Smooth muscle cell (in vitro differentiated cells): ENCODE data around the gene SMG9. TPM values are rescaled to one million over a fixed set of nuclear protein-coding genes. Genes with fewer than 3 reads are reported as not detected.

ENCODE experiments used
- DNase-seq: peaks from one replicate; lab custom pipeline; 2025; ENCODE audit not compliant: unreplicated experiment; lab: John Stamatoyannopoulos, UW
- H2AFZ ChIP-seq: fragments of 200-600 bp; sonication (generic); 2 replicates; pipeline ENCODE4 v1.6.0; 2016; ENCODE audit warnings: antibody characterized with exemption, low read depth, mild to moderate bottlenecking
- H3F3A ChIP-seq: fragments of 200-600 bp; sonication (generic); 2 replicates; pipeline ENCODE4 v1.6.0; 2017; ENCODE audit warnings: antibody characterized with exemption, low read depth
- H3K27ac ChIP-seq: fragments of 200-600 bp; sonication (generic); 2 replicates; pipeline ENCODE4 v1.5.1; 2016; ENCODE audit warnings: low read depth, mild to moderate bottlenecking
- H3K27me3 ChIP-seq: fragments of 200-600 bp; sonication (generic); 2 replicates; pipeline ENCODE4 v1.6.1; 2016; ENCODE audit warnings: low read depth, mild to moderate bottlenecking
- H3K36me3 ChIP-seq: fragments of 200-600 bp; sonication (generic); 2 replicates; pipeline ENCODE4 v1.5.1; 2016; ENCODE audit warnings: low read depth
- H3K4me1 ChIP-seq: fragments of 200-600 bp; sonication (generic); 2 replicates; pipeline ENCODE4 v1.5.1; 2016; ENCODE audit warnings: low read depth
- H3K4me2 ChIP-seq: fragments of 200-600 bp; sonication (generic); 2 replicates; pipeline ENCODE4 v1.6.0; 2016; ENCODE audit warnings: mild to moderate bottlenecking
- H3K4me3 ChIP-seq: fragments of 200-600 bp; sonication (generic); 2 replicates; pipeline ENCODE4 v1.5.1; 2016; ENCODE audit warnings: mild to moderate bottlenecking
- H3K79me2 ChIP-seq: fragments of 200-600 bp; sonication (generic); 2 replicates; pipeline ENCODE4 v1.6.0; 2016; ENCODE audit warnings: low read depth, mild to moderate bottlenecking
- H3K9ac ChIP-seq: fragments of 200-600 bp; sonication (generic); 2 replicates; pipeline ENCODE4 v1.6.0; 2016; ENCODE audit warnings: low read depth
- H3K9me3 ChIP-seq: fragments of 200-600 bp; sonication (generic); replicated peaks from 2 replicates; pipeline ENCODE4 v1.5.1; 2016; ENCODE audit warnings: low read depth
- H4K20me1 ChIP-seq: fragments of 200-600 bp; sonication (generic); 2 replicates; pipeline ENCODE4 v1.6.0; 2016; ENCODE audit warnings: low read depth
- CTCF ChIP-seq: fragments of 200-600 bp; sonication (generic); IDR thresholded peaks from 2 replicates; pipeline ENCODE4 v1.5.1; 2017; ENCODE audit warnings: borderline replicate concordance, mild to moderate bottlenecking, antibody characterized with exemption; ENCODE audit not compliant: insufficient read depth, poor library complexity, severe bottlenecking
- WGBS: methylation state at CpG from one replicate; pipeline ENCODE4 v1.1.7; 2016; ENCODE audit warnings: low lambda C conversion rate; 5-methylcytosine and 5-hydroxymethylcytosine counted together
- polyA plus RNA-seq: library from polyadenylated mRNA; unstranded; fragments of >200 nt; fragmentation: Nextera tagmentation; extraction: Ambion mirVana; gene quantifications from 2 replicates; pipeline ENCODE4 v1.2.1, GENCODE V29; 2016
- total RNA-seq: library from RNA; depleted of rRNA; stranded (reverse); fragments of >200 nt; gene quantifications from 2 replicates; pipeline ENCODE4 v1.2.3, GENCODE V29; 2014

SMG9 gene
- total and polyA plus RNA-seq, 2 experiments from 2014 or later, result 13.2 to 39.2 TPM

GRCh38 chr19:43749152-43749551, 5.6 kb downstream of the SMG9 start:
- Histone ChIP-seq H3K79me2 (peaks cover 29% of the 10 kb centered on the region), H3K9me3 (no peaks in the 10 kb centered on the region), H3K4me3 (no peak overlapping the region), H2AFZ (no peak overlapping the region), H4K20me1 (peaks cover 19% of the 10 kb centered on the region), H3K9ac (no peak overlapping the region), H3K4me2 (no peak overlapping the region), H3K36me3 (peaks cover 6% of the 10 kb centered on the region), H3F3A (peaks cover 16% of the 10 kb centered on the region), H3K27me3 (no peaks in the 10 kb centered on the region), H3K4me1 (peaks cover 10% of the 10 kb centered on the region), H3K27ac (no peak overlapping the region)
- DNase-seq, result no peak
- 91% methylated on average over 7 of the region's 7 CpGs for WGBS
- no peak for TF ChIP-seq CTCF

GRCh38 chr19:43748685-43749084, 6.1 kb downstream of the SMG9 start:
- H3K4me1 ChIP-seq, result peaks cover 7% of the 10 kb centered on the region
- no peak for TF ChIP-seq CTCF
- H3K36me3 ChIP-seq, result peaks cover 6% of the 10 kb centered on the region
- WGBS, result 97% methylated on average over 4 of the region's 4 CpGs
- no peaks in the 10 kb centered on the region for H3K9me3 ChIP-seq
- peaks cover 19% of the 10 kb centered on the region for H4K20me1 ChIP-seq
- H2AFZ ChIP-seq, result no peak overlapping the region
- DNase-seq, result no peak
- peaks cover 29% of the 10 kb centered on the region for H3K79me2 ChIP-seq
- no peak overlapping the region for H3K9ac ChIP-seq
- no peak overlapping the region for H3K4me2 ChIP-seq
- H3F3A ChIP-seq, result peaks cover 11% of the 10 kb centered on the region
- H3K27me3 ChIP-seq, result no peaks in the 10 kb centered on the region
- H3K4me3 ChIP-seq, result no peak overlapping the region
- no peak overlapping the region for H3K27ac ChIP-seq

DNA sequence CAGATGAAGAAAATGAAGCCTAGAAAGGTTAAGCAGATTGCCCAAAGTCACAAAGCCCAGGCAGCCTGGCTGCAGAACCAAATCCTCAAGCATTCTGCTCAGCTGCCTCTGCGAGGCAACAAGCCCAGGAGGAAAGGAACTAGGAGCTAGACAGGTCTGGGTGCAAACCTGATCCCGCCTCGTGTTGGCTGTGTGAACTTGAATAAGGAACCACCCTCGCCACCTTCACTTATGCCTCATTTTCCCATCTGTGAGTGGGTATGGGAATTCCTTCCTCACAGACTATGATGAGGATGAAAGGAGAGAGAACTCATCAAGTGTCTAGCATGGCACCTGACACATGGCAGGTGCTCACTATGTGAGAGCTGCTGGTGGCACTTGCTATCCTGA, 6.6 kb downstream of the SMG9 start:
- TF ChIP-seq CTCF, result no peak
- Histone ChIP-seq H3K4me1 (peaks cover 6% of the 10 kb centered on the region), H3K9ac (no peak overlapping the region), H2AFZ (no peak overlapping the region), H3K36me3 (peaks cover 6% of the 10 kb centered on the region), H3K4me3 (no peak overlapping the region), H3K9me3 (no peaks in the 10 kb centered on the region), H3K4me2 (no peak overlapping the region), H3K27me3 (no peaks in the 10 kb centered on the region), H3F3A (peaks cover 8% of the 10 kb centered on the region), H3K79me2 (peaks cover 29% of the 10 kb centered on the region), H3K27ac (no peak overlapping the region), H4K20me1 (peaks cover 19% of the 10 kb centered on the region)
- DNase-seq, result no peak
- WGBS, result 95% methylated on average over 4 of the region's 4 CpGs

GRCh38 chr19:43747557-43748204, 7.1 kb downstream of the SMG9 start:
- no peak overlapping the region for H3K9ac ChIP-seq
- H3K9me3 ChIP-seq, result no peaks in the 10 kb centered on the region

More at GRCh38 chr19:43747557-43748204, 7.1 kb downstream of the SMG9 start:
- Histone ChIP-seq H3K27ac (no peak overlapping the region), H3K4me3 (no peak overlapping the region), H3K36me3 (peaks cover 6% of the 10 kb centered on the region), H3K27me3 (no peaks in the 10 kb centered on the region), H3K79me2 (peaks cover 29% of the 10 kb centered on the region), H2AFZ (no peak overlapping the region), H3K4me2 (no peak overlapping the region), H4K20me1 (peaks cover 19% of the 10 kb centered on the region), H3K4me1 (peaks cover 6% of the 10 kb centered on the region), H3F3A (peaks cover 8% of the 10 kb centered on the region)
- DNase-seq, result no peak
- WGBS, result 88% methylated on average over 10 of the region's 16 CpGs
- no peak for TF ChIP-seq CTCF
